ENCODE measurements around the gene TSPAN4. TPM values are rescaled to one million over a fixed set of nuclear protein-coding genes. Genes with fewer than 3 reads are reported as not detected.
A peak's percentile ranks its signal among the peaks of the same experiment; 100 is the strongest.

TSPAN4 gene
- total and polyA plus RNA-seq, 11 donors: 22.7 to 93.0 (median 31.3) TPM

DNA sequence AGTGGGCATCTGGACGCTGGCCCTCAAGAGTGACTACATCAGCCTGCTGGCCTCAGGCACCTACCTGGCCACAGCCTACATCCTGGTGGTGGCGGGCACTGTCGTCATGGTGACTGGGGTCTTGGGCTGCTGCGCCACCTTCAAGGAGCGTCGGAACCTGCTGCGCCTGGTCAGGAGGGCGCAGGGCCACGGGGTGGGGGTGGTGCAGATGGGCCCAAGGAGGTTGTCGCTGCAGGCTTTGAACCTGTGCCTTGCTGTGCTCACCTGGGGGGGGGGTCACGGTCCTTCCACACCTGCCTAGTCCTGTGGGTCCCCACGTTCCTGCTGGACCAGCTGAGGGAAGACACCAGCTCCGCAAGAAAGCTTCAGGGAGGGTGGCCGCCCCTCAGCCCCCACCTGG lies 6.4 kb upstream of the TSPAN4 start:
- H3K4me1 ChIP-seq: peaks cover 14 to 89% (median 65%) of the 10 kb centered on the region in 12 donors
- 83 to 92% (median 90%) methylated on average over 1 to 14 of the region's 14 CpGs for WGBS, 4 donors

DNA sequence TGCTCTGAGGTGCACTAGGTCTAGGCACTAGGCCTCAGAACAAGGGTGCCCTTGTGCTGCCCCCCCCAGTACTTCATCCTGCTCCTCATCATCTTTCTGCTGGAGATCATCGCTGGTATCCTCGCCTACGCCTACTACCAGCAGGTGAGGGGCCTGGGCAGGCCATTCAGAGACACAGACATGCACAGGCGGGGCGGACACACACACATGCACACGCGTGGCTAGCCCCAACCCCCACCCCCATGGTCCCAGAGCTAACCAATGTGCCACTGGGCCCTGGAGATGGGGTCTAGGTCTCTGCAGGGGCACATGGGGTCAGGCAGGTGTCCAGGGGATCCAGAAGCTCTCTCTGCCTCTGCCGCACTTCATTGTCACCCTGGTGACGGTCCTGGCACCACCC lies 6.0 kb upstream of the TSPAN4 start:
- intact Hi-C loops (cut with DNase I): no loop called here
- no peak for TF ChIP-seq POLR2A (IDR thresholded peaks at IDR 0.05)
- TF ChIP-seq, protein P1, sequence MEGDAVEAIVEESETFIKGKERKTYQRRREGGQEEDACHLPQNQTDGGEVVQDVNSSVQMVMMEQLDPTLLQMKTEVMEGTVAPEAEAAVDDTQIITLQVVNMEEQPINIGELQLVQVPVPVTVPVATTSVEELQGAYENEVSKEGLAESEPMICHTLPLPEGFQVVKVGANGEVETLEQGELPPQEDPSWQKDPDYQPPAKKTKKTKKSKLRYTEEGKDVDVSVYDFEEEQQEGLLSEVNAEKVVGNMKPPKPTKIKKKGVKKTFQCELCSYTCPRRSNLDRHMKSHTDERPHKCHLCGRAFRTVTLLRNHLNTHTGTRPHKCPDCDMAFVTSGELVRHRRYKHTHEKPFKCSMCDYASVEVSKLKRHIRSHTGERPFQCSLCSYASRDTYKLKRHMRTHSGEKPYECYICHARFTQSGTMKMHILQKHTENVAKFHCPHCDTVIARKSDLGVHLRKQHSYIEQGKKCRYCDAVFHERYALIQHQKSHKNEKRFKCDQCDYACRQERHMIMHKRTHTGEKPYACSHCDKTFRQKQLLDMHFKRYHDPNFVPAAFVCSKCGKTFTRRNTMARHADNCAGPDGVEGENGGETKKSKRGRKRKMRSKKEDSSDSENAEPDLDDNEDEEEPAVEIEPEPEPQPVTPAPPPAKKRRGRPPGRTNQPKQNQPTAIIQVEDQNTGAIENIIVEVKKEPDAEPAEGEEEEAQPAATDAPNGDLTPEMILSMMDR (IDR thresholded peaks at IDR 0.05): no peak
- DNase-seq (no peak), ATAC-seq (no peak)
- H3K9me3 ChIP-seq: no peaks in the 10 kb centered on the region
- H3K27ac ChIP-seq: peak overlapping the region in 9 of 12 donors; percentile 6 to 97 (median 46)
- peaks cover 14 to 89% (median 65%) of the 10 kb centered on the region in 12 donors for H3K4me1 ChIP-seq
- no peak overlapping the region for H3K4me3 ChIP-seq
- 69 to 94% (median 89%) methylated on average over 8 to 9 of the region's 9 CpGs for WGBS, 4 donors
- peaks cover 0 to 56% (median 48%) of the 10 kb centered on the region in 9 donors for H3K36me3 ChIP-seq
- peaks cover 0 to 7% (median 0%) of the 10 kb centered on the region in 9 donors for H3K27me3 ChIP-seq

More for the DNA sequence above, 6.4 kb upstream of the TSPAN4 start:
- Histone ChIP-seq H3K27me3 (peaks cover 0 to 12% (median 0%) of the 10 kb centered on the region in 9 donors), H3K9me3 (no peaks in the 10 kb centered on the region), H3K27ac (peak overlapping the region in 6 of 12 donors; percentile 46 to 97 (median 78)), H3K36me3 (peaks cover 0 to 55% (median 48%) of the 10 kb centered on the region in 9 donors), H3K4me3 (no peak overlapping the region)
- no peak for DNase-seq
- no peak for TF ChIP-seq POLR2A (IDR thresholded peaks at IDR 0.05)
- TF ChIP-seq, protein P1 (IDR thresholded peaks at IDR 0.05): no peak
- intact Hi-C loops (cut with DNase I): no loop called here
- no peak for ATAC-seq

DNA sequence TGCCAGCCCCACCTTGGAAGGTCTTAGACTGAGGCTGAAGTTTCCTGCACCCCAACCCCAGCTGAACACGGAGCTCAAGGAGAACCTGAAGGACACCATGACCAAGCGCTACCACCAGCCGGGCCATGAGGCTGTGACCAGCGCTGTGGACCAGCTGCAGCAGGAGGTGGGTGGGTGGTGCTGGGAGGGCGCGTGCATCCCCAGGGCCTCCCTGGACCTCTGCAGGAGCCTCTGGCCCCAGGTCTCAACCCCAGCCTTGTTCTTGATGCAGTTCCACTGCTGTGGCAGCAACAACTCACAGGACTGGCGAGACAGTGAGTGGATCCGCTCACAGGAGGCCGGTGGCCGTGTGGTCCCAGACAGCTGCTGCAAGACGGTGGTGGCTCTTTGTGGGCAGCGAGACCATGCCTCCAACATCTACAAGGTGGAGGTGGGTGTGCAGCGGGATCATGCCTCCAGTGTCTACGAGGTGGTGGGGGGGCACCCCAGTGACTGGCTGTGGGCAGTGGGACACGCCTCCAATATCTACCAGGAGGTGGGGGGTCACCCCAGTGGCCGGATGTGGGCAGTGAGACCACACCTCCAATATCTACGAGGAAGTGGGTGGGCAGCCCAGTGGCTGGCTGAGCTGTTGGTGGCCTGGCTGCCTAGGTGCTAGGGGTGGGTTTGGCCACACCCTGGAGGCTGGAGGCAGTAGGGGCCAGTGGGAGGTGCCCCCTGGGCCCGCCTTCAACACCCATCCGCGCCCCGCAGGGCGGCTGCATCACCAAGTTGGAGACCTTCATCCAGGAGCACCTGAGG lies 5.3 kb upstream of the TSPAN4 start:
- no peak for ATAC-seq
- no peak for DNase-seq
- WGBS, 4 donors: 85 to 91% (median 87%) methylated on average over 13 to 22 of the region's 22 CpGs
- Histone ChIP-seq H3K36me3 (peaks cover 0 to 56% (median 48%) of the 10 kb centered on the region in 9 donors), H3K27me3 (peaks cover 0 to under 1% (median 0%) of the 10 kb centered on the region in 9 donors), H3K27ac (peak overlapping the region in 9 of 12 donors; percentile 6 to 97 (median 28)), H3K4me1 (peaks cover 14 to 84% (median 60%) of the 10 kb centered on the region in 12 donors), H3K9me3 (no peaks in the 10 kb centered on the region), H3K4me3 (no peak overlapping the region)
- intact Hi-C loops (cut with DNase I): no loop called here
- TF ChIP-seq, protein P1 (IDR thresholded peaks at IDR 0.05): no peak
- TF ChIP-seq POLR2A (IDR thresholded peaks at IDR 0.05): no peak

DNA sequence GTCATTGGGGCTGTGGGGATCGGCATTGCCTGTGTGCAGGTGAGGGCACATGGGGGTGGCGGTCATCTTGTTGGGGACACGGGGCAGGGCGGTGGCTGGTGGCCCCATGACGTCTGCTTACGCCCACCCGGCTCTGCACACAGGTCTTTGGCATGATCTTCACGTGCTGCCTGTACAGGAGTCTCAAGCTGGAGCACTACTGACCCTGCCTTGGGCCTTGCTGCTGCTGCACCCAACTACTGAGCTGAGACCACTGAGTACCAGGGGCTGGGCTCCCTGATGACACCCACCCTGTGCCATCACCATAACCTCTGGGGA lies 4.7 kb upstream of the TSPAN4 start:
- H3K4me1 ChIP-seq: peaks cover 14 to 82% (median 58%) of the 10 kb centered on the region in 12 donors
- no peak overlapping the region for H3K4me3 ChIP-seq
- no peaks in the 10 kb centered on the region for H3K9me3 ChIP-seq
- 70 to 72% (median 71%) methylated on average over 8 of the region's 8 CpGs; no CpG with 5 or more reads in 1 of the 4 donors for WGBS, 4 donors
- H3K27ac ChIP-seq: peak overlapping the region in 1 of 12 donors; percentile 7
- H3K36me3 ChIP-seq: peaks cover 0 to 56% (median 48%) of the 10 kb centered on the region in 9 donors
- intact Hi-C loops (cut with DNase I): no loop called here
- ATAC-seq (no peak), DNase-seq (no peak)
- H3K27me3 ChIP-seq: no peaks in the 10 kb centered on the region
- TF ChIP-seq, protein P1 (IDR thresholded peaks at IDR 0.05): no peak
- no peak for TF ChIP-seq POLR2A (IDR thresholded peaks at IDR 0.05)

Data from heart left ventricle (tissue), 16 donors.